GM23338 (cell line): ENCODE measurements around the gene SPSB4. TPM values are rescaled to one million over a fixed set of nuclear protein-coding genes. Genes with fewer than 3 reads are reported as not detected.

Experiments
- ATAC-seq: fragments of 200-7000 bp; cut with Tn5 transposase; 3 replicates; pipeline ENCODE4 v1.9.1; 2020
- DNase-seq: peaks from one replicate; pipeline ENCODE4 v3.0.0-alpha.2; 2015; ENCODE audit warnings: low spot score
- H2AFZ ChIP-seq: fragments of 200-600 bp; sonication (generic); 2 replicates; pipeline ENCODE4 v1.8.0; 2016; ENCODE audit warnings: antibody characterized with exemption, mild to moderate bottlenecking, moderate library complexity
- H3F3A ChIP-seq: fragments of 200-600 bp; sonication (generic); replicated peaks from 2 replicates; pipeline ENCODE4 v1.8.0; 2017; ENCODE audit warnings: antibody characterized with exemption, mixed run types, low read depth
- H3K27ac ChIP-seq: fragments of 200-600 bp; sonication (generic); 2 replicates; pipeline ENCODE4 v1.6.1; 2016; ENCODE audit warnings: low read depth
- H3K27me3 ChIP-seq: fragments of 200-600 bp; sonication (generic); 2 replicates; pipeline ENCODE4 v1.8.0; 2016; ENCODE audit warnings: mild to moderate bottlenecking, mixed run types, moderate library complexity; ENCODE audit not compliant: insufficient read depth
- H3K36me3 ChIP-seq: fragments of 200-600 bp; sonication (generic); 2 replicates; pipeline ENCODE4 v1.8.0; 2016; ENCODE audit warnings: mild to moderate bottlenecking; ENCODE audit not compliant: insufficient read depth
- H3K4me1 ChIP-seq: fragments of 200-600 bp; sonication (generic); 2 replicates; pipeline ENCODE4 v1.8.0; 2016; ENCODE audit warnings: mild to moderate bottlenecking, moderate library complexity; ENCODE audit not compliant: insufficient read depth
- H3K4me2 ChIP-seq: fragments of 200-600 bp; sonication (generic); 2 replicates; pipeline ENCODE4 v1.7.1; 2017; ENCODE audit warnings: mixed run types
- H3K4me3 ChIP-seq: fragments of 200-600 bp; sonication (generic); 2 replicates; pipeline ENCODE4 v1.6.1; 2016; ENCODE audit warnings: mixed run types
- H3K79me2 ChIP-seq: fragments of 200-600 bp; sonication (generic); replicated peaks from 2 replicates; pipeline ENCODE4 v1.8.0; 2017; ENCODE audit warnings: mild to moderate bottlenecking; ENCODE audit not compliant: insufficient read depth
- H3K9me2 ChIP-seq: fragments of 200-600 bp; sonication (generic); 2 replicates; pipeline ENCODE4 v1.8.0; 2017; ENCODE audit not compliant: insufficient read depth
- H4K20me1 ChIP-seq: fragments of 200-600 bp; sonication (generic); replicated peaks from 2 replicates; pipeline ENCODE4 v1.8.0; 2017; ENCODE audit warnings: mild to moderate bottlenecking; ENCODE audit not compliant: insufficient read depth
- H3K27ac Mint-ChIP-seq: 2 replicates; pipeline ENCODE4 v1.8.0; 2020; ENCODE audit warnings: inconsistent platforms, mild to moderate bottlenecking, moderate library complexity, mixed read lengths
- H3K27me3 Mint-ChIP-seq: 3 replicates; pipeline ENCODE4 v1.8.0; 2022; ENCODE audit warnings: low read depth, mild to moderate bottlenecking, moderate library complexity, mixed read lengths, inconsistent platforms; ENCODE audit not compliant: insufficient read depth, poor library complexity
- H3K36me3 Mint-ChIP-seq: 3 replicates; pipeline ENCODE4 v1.8.0; 2021; ENCODE audit warnings: low read depth, mild to moderate bottlenecking, inconsistent platforms, moderate library complexity, mixed read lengths
- H3K4me1 Mint-ChIP-seq: 3 replicates; pipeline ENCODE4 v1.8.0; 2020; ENCODE audit warnings: mild to moderate bottlenecking, inconsistent platforms, mixed read lengths
- H3K4me3 Mint-ChIP-seq: 3 replicates; pipeline ENCODE4 v1.8.0; 2021; ENCODE audit warnings: moderate library complexity, mild to moderate bottlenecking, inconsistent platforms, mixed read lengths
- H3K9me3 Mint-ChIP-seq: 3 replicates; pipeline ENCODE4 v1.8.0; 2020; ENCODE audit warnings: moderate library complexity, mild to moderate bottlenecking, inconsistent platforms, mixed read lengths
- CREB1 ChIP-seq: fragments of 250-450 bp; sonication (Bioruptor Pico); IDR thresholded peaks from 2 replicates; pipeline ENCODE4 v1.5.0; 2020; ENCODE audit warnings: low read depth, mild to moderate bottlenecking, moderate library complexity
- CTCF ChIP-seq, 2 experiments: fragments of 200-600 bp in 1 of 2; sonication (generic) in 1 of 2; conservative IDR thresholded peaks; 2 replicates each; pipeline versions ENCODE4 v1.5.1 to v1.6.1; 2016 to 2017; ENCODE audit warnings: antibody characterized with exemption in 2 of 2, low read depth in 2 of 2, mild to moderate bottlenecking in 2 of 2, moderate library complexity in 1 of 2
- ETS1 ChIP-seq: IDR thresholded peaks from 2 replicates; pipeline ENCODE4 v1.6.1; 2016; ENCODE audit warnings: antibody characterized with exemption
- EZH2 ChIP-seq: fragments of 200-600 bp; sonication (generic); IDR thresholded peaks from one replicate; pipeline ENCODE4 v1.8.0; 2017; ENCODE audit warnings: antibody characterized with exemption, mild to moderate bottlenecking, low read depth; ENCODE audit not compliant: unreplicated experiment
- EZH2phosphoT487 ChIP-seq: fragments of 200-600 bp; sonication (generic); IDR thresholded peaks from one replicate; pipeline ENCODE4 v1.8.1; 2018; ENCODE audit warnings: antibody characterized with exemption; ENCODE audit not compliant: unreplicated experiment
- JUNB ChIP-seq: IDR thresholded peaks from one replicate; pipeline ENCODE4 v1.6.1; 2016; ENCODE audit warnings: antibody characterized with exemption; ENCODE audit not compliant: unreplicated experiment
- NANOG ChIP-seq: IDR thresholded peaks from 2 replicates; pipeline ENCODE4 v1.6.1; 2016; ENCODE audit warnings: antibody characterized with exemption, borderline replicate concordance
- POLR2AphosphoS5 ChIP-seq: IDR thresholded peaks from 2 replicates; pipeline ENCODE4 v1.6.1; 2016; ENCODE audit warnings: antibody characterized with exemption, low read depth
- REST ChIP-seq: IDR thresholded peaks from one replicate; pipeline ENCODE4 v1.6.1; 2018; ENCODE audit warnings: antibody characterized with exemption; ENCODE audit not compliant: unreplicated experiment
- STAT1 ChIP-seq: IDR thresholded peaks from one replicate; pipeline ENCODE4 v1.6.1; 2016; ENCODE audit warnings: antibody characterized with exemption; ENCODE audit not compliant: unreplicated experiment
- ZNF114 ChIP-seq: fragments of 250-450 bp; sonication (Bioruptor Pico); IDR thresholded peaks from 2 replicates; pipeline ENCODE4 v1.5.0; 2020; ENCODE audit warnings: mild to moderate bottlenecking, moderate library complexity
- ZNF331 ChIP-seq: fragments of 250-450 bp; sonication (Bioruptor Pico); IDR thresholded peaks from 2 replicates; pipeline ENCODE4 v1.5.0; 2020; ENCODE audit warnings: low read depth, mild to moderate bottlenecking, moderate library complexity
- ZNF462 ChIP-seq: fragments of 250-450 bp; sonication (Bioruptor Pico); IDR thresholded peaks from 2 replicates; pipeline ENCODE4 v1.5.0; 2020; ENCODE audit warnings: mild to moderate bottlenecking, moderate library complexity
- polyA plus RNA-seq: library from polyadenylated mRNA; unstranded; fragments of >200 nt; fragmentation: Nextera tagmentation; extraction: Ambion mirVana; gene quantifications from 2 replicates; pipeline ENCODE4 v1.2.1, GENCODE V29; 2016
- total RNA-seq: library from RNA; depleted of rRNA; stranded (reverse); fragments of >200 nt; shearing (Covaris generic); gene quantifications from 2 replicates; pipeline ENCODE4 v1.2.3, GENCODE V29; 2014

Gene SPSB4
- total and polyA plus RNA-seq, 2 experiments from 2014 or later: 6.7 to 25.9 TPM

- Histone ChIP-seq H3K4me2 (no peak overlapping the region), H4K20me1 (no peaks in the 10 kb centered on the region), H3K4me3 (no peak overlapping the region), H3K27me3 (no peaks in the 10 kb centered on the region), H3K36me3 (no peaks in the 10 kb centered on the region), H3K79me2 (no peaks in the 10 kb centered on the region), H3K27ac (no peak overlapping the region), H3K9me2 (no peaks in the 10 kb centered on the region), H2AFZ (no peak overlapping the region), H3F3A (no peaks in the 10 kb centered on the region), H3K4me1 (no peaks in the 10 kb centered on the region; the same call in 1 of the 2 replicates)
- DNase-seq (no peak), ATAC-seq (no peak)
- Mint-ChIP-seq H3K27ac (no peak overlapping the region), H3K9me3 (no peaks in the 10 kb centered on the region), H3K4me1 (peaks cover 19% of the 10 kb centered on the region), H3K36me3 (no peaks in the 10 kb centered on the region), H3K27me3 (peaks cover 3% of the 10 kb centered on the region), H3K4me3 (no peak overlapping the region)
- TF ChIP-seq CTCF (conservative IDR thresholded peaks at IDR 0.05; ENCODE audit: low read depth in 2 of 2) (no peak), ZNF114 (CRISPR knock-in tag) (no peak), POLR2AphosphoS5 (no peak), EZH2phosphoT487 (no peak), REST (no peak), EZH2 (no peak), ZNF462 (no peak), NANOG (no peak), CREB1 (no peak), ETS1 (no peak), STAT1 (no peak), ZNF331 (CRISPR knock-in tag) (no peak), JUNB (no peak)
Measured at GRCh38 chr3:141151439-141151838, 100.3 kb downstream of the SPSB4 start.
